Endodermal cell (in vitro differentiated cells): Measurements from ENCODE around the gene FAM50A. TPM values are rescaled to one million over a fixed set of nuclear protein-coding genes. Genes with fewer than 3 reads are reported as not detected.
A peak's percentile ranks its signal among the peaks of the same experiment; 100 is the strongest.

Source experiments
- DNase-seq: peaks from one replicate; pipeline ENCODE4 v3.0.0-alpha.2; 2017
- H3K27ac ChIP-seq: 2 replicates; pipeline ENCODE4 v1.5.1; 2013; ENCODE audit warnings: mild to moderate bottlenecking, low read depth, low read length, moderate library complexity
- H3K27me3 ChIP-seq: 2 replicates; pipeline ENCODE4 v1.6.1; 2013; ENCODE audit warnings: mild to moderate bottlenecking, low read length, moderate library complexity; ENCODE audit not compliant: insufficient read depth, control insufficient read depth, poor library complexity, severe bottlenecking
- H3K36me3 ChIP-seq: 2 replicates; pipeline ENCODE4 v1.7.0; 2013; ENCODE audit warnings: mild to moderate bottlenecking, low read length, moderate library complexity; ENCODE audit not compliant: control insufficient read depth, insufficient read depth
- H3K4me1 ChIP-seq: one replicate; pipeline ENCODE4 v1.7.0; 2013; ENCODE audit warnings: low read length; ENCODE audit not compliant: control insufficient read depth, insufficient read depth
- H3K4me3 ChIP-seq: 2 replicates; pipeline ENCODE4 v1.5.1; 2013; ENCODE audit warnings: mild to moderate bottlenecking, low read length, moderate library complexity
- H3K9ac ChIP-seq: 2 replicates; pipeline ENCODE4 v1.6.1; 2013; ENCODE audit warnings: mild to moderate bottlenecking, low read length, moderate library complexity; ENCODE audit not compliant: poor library complexity, severe bottlenecking; ENCODE audit errors: extremely low read depth
- H3K9me3 ChIP-seq: 2 replicates; pipeline ENCODE4 v1.6.1; 2013; ENCODE audit warnings: mild to moderate bottlenecking, low read length, moderate library complexity; ENCODE audit not compliant: control insufficient read depth
- H3K27ac Mint-ChIP-seq: 2 replicates; pipeline ENCODE4 v1.8.0; 2020; ENCODE audit warnings: mixed read lengths
- H3K27me3 Mint-ChIP-seq: 2 replicates; pipeline ENCODE4 v1.8.0; 2021; ENCODE audit warnings: mild to moderate bottlenecking, mixed read lengths; ENCODE audit not compliant: insufficient read depth
- H3K36me3 Mint-ChIP-seq: 2 replicates; pipeline ENCODE4 v1.8.0; 2020; ENCODE audit warnings: low read depth, mixed read lengths
- H3K4me1 Mint-ChIP-seq: 2 replicates; pipeline ENCODE4 v1.8.0; 2020; ENCODE audit warnings: mixed read lengths
- H3K4me3 Mint-ChIP-seq: 2 replicates; pipeline ENCODE4 v1.8.0; 2020; ENCODE audit warnings: mild to moderate bottlenecking, moderate library complexity, mixed read lengths
- H3K9me3 Mint-ChIP-seq: 2 replicates; pipeline ENCODE4 v1.8.0; 2020; ENCODE audit warnings: mild to moderate bottlenecking, mixed read lengths
- WGBS, 2 experiments: methylation state at CpG; one replicate each; pipeline versions ENCODE4 v1.1.5 to v1.1.7; 2013; ENCODE audit warnings: missing lambda C conversion rate in 2 of 2, mixed read lengths in 1 of 2; ENCODE audit not compliant: insufficient coverage in 1 of 2, insufficient read length in 1 of 2; 5-methylcytosine and 5-hydroxymethylcytosine counted together
- total RNA-seq, 2 donors: library from RNA; stranded (reverse); fragmentation: NEBNext Ultra II Directional in 1 of 2; extraction: Animal tissue kit (Norgen Biotek cat#: 25700) in 1 of 2; gene quantifications; 2 replicates in 1 of 2; 3 replicates in 1 of 2; pipeline ENCODE4 v1.2.1, GENCODE V29; 2021
- TF ChIP-seq, protein P1 (sequence below): fragments of 200-600 bp; sonication (generic); conservative IDR thresholded peaks from 2 replicates; pipeline ENCODE4 v1.5.0; 2021; ENCODE audit warnings: antibody characterized with exemption, mild to moderate bottlenecking

FAM50A gene
- total RNA-seq, 2 donors from 2014 or later = 91.0 to 102 TPM

DNA sequence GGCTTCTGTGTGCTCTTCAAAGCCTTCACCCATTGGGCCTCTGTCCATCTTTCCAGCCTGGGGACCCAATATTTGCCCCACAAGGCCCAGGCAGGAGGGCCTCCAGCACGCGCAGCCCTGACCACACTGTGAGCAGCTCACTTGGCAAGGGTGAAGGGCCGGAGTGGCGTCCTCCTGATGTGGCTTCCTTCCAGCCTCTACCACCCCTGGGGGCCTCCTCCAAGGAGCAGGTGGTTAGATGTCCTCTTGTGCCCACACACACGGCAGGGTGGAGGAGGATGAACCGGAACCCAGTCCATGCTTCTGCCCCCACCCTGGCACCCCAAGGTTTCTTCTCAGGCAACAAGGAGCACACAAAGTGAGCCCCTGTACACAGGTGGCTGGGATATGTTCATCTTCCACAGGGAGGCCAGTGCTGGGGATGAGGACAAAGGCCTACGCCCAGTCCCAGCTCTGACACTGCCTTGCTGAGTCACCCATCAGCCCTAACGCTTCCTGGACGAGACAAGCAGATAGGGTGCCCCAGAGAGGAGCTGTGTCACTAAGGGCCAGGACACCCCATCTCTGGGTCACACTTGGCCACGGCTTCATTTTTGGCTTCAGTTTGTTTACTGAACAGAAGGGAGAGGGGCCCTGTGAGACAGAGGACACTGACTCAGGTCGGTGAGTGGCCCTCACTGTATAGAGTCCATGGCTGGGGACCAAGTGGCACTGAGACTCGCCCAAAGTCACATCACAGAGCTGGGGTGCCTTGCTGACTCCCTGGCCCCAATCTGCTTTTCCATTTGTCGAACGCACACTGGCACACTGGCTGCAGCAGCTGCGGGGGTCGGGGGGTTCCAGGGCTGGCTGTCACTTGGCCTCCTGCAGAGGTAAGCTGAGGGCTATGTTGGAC, 40.6 kb downstream of the FAM50A start:
- H3K9ac ChIP-seq = no peak overlapping the region
- no peaks in the 10 kb centered on the region for H3K9me3 ChIP-seq
- no peak overlapping the region for H3K4me3 ChIP-seq
- TF ChIP-seq, protein P1, sequence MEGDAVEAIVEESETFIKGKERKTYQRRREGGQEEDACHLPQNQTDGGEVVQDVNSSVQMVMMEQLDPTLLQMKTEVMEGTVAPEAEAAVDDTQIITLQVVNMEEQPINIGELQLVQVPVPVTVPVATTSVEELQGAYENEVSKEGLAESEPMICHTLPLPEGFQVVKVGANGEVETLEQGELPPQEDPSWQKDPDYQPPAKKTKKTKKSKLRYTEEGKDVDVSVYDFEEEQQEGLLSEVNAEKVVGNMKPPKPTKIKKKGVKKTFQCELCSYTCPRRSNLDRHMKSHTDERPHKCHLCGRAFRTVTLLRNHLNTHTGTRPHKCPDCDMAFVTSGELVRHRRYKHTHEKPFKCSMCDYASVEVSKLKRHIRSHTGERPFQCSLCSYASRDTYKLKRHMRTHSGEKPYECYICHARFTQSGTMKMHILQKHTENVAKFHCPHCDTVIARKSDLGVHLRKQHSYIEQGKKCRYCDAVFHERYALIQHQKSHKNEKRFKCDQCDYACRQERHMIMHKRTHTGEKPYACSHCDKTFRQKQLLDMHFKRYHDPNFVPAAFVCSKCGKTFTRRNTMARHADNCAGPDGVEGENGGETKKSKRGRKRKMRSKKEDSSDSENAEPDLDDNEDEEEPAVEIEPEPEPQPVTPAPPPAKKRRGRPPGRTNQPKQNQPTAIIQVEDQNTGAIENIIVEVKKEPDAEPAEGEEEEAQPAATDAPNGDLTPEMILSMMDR = no peak
- H3K36me3 ChIP-seq = peaks cover 4% of the 10 kb centered on the region
- H3K4me3 Mint-ChIP-seq = no peak overlapping the region
- H3K27ac Mint-ChIP-seq = no peak overlapping the region
- H3K36me3 Mint-ChIP-seq = peaks cover 6% of the 10 kb centered on the region
- H3K4me1 Mint-ChIP-seq = no peaks in the 10 kb centered on the region
- 92 to 95% methylated on average over 4 to 16 of the region's 16 CpGs for WGBS, 2 experiments
- H3K27me3 ChIP-seq = no peaks in the 10 kb centered on the region
- H3K9me3 Mint-ChIP-seq = peaks cover 75% of the 10 kb centered on the region
- DNase-seq = no peak
- H3K27ac ChIP-seq = no peak overlapping the region
- no peaks in the 10 kb centered on the region for H3K27me3 Mint-ChIP-seq
- H3K4me1 ChIP-seq = no peaks in the 10 kb centered on the region

DNA sequence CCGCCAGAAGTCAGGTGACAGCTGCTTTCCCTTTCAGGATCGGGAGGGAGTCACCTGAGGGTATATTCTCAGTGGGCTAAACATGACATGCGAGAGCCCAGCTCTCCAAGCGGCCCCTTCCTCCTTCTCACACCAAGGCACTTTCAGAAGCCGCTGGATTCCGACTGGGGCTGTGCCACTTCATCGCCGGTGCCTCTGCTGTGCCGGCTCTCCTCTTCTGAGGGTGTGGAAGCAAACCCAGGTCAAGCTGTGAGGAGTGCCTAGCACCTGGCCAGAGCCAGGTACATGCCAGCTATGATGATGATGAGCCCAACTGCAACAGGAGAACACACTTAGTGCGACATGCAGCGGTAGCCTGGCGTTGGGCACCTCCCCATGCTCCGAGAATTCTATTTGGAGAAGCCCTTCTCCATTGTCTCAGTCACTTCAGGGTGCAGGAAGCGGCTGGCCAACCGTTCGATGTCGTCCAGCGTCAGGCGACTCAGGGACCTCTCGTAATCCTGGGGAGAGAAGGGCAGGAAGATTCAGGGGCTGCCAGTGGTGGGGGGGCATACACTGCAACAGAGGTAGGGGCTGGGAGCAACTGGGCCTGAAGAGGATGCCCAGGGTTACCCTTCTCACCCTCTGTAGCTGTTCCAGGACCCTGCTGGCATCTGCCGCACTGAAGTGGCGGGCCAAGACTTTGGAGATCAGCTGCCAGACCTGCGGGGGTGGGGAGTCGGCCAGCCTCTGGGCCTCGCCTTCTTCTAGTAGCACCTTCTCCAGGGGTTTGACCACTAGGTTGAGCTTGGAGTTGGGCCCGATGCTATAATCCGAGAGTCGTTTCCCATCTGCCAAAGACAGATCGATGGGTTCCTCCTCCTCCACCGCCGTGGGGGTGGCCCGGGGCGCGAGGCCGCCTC, 41.5 kb downstream of the FAM50A start:
- H3K9me3 Mint-ChIP-seq = peaks cover 74% of the 10 kb centered on the region
- Histone ChIP-seq H3K4me1 (no peaks in the 10 kb centered on the region), H3K27me3 (no peaks in the 10 kb centered on the region), H3K36me3 (peaks cover 4% of the 10 kb centered on the region), H3K27ac (no peak overlapping the region), H3K9me3 (no peaks in the 10 kb centered on the region), H3K9ac (no peak overlapping the region), H3K4me3 (peak overlapping the region; percentile 72)
- TF ChIP-seq, protein P1 = no peak
- H3K4me1 Mint-ChIP-seq = no peaks in the 10 kb centered on the region
- H3K36me3 Mint-ChIP-seq = peaks cover 6% of the 10 kb centered on the region
- H3K27ac Mint-ChIP-seq = no peak overlapping the region
- WGBS, 2 experiments = 62% methylated on average over 34 of the region's 35 CpGs; no CpG with 5 or more reads in 1 of the 2 experiments
- H3K27me3 Mint-ChIP-seq = no peaks in the 10 kb centered on the region
- peak overlapping the region; percentile 61 for H3K4me3 Mint-ChIP-seq
- DNase-seq = peak; percentile 54

DNA sequence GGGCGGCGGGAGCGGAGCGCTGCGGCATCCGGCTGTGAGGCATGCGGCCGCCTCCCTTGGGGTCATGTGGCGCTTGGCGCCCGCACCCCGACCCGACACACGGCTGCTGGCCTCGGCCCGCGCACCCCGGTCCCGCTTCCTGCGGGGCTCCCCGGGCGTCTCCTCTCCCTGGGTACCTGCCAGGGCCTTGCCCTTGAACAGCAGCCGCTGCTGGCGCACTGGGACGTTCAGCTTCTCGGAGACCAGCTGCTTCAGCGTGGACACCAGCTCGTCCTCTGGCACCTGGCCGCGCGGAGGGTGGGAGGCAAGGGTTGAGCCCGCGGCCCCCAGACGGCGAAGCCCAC, 42.1 kb downstream of the FAM50A start:
- Mint-ChIP-seq H3K4me1 (no peaks in the 10 kb centered on the region), H3K36me3 (peaks cover 6% of the 10 kb centered on the region), H3K4me3 (peak overlapping the region; percentile 61), H3K27ac (no peak overlapping the region), H3K9me3 (peaks cover 75% of the 10 kb centered on the region), H3K27me3 (no peaks in the 10 kb centered on the region)
- WGBS, 2 experiments = 4% methylated on average over 35 of the region's 35 CpGs; no CpG with 5 or more reads in 1 of the 2 experiments
- peak overlapping the region; percentile 72 for H3K4me3 ChIP-seq
- no peaks in the 10 kb centered on the region for H3K9me3 ChIP-seq
- H3K27ac ChIP-seq = no peak overlapping the region
- DNase-seq = peak; percentile 54
- TF ChIP-seq, protein P1 = no peak
- no peaks in the 10 kb centered on the region for H3K27me3 ChIP-seq
- no peak overlapping the region for H3K9ac ChIP-seq
- no peaks in the 10 kb centered on the region for H3K4me1 ChIP-seq
- peaks cover 4% of the 10 kb centered on the region for H3K36me3 ChIP-seq
